C4-2B (cell line): Measurements from ENCODE around the gene KCNK3.

Experiments
- H3K27ac ChIP-seq: fragments of 450-650 bp; 2 replicates; pipeline ENCODE4 v1.5.1; 2017
- CTCF ChIP-seq: fragments of 450-650 bp; conservative IDR thresholded peaks from 2 replicates; pipeline ENCODE4 v1.5.1; 2017; ENCODE audit warnings: mild to moderate bottlenecking
- ZFX ChIP-seq: fragments of 450-650 bp; IDR thresholded peaks from 2 replicates; pipeline ENCODE4 v1.6.1; 2017

The KCNK3 gene

GRCh38 chr2:26721115-26722032 is 28.9 kb downstream of the KCNK3 start:
- H3K27ac ChIP-seq, result no peak overlapping the region; the same call in 1 of the 2 replicates
- TF ChIP-seq ZFX (no peak), CTCF (no peak)

GRCh38 chr2:26722328-26722727 is 29.8 kb downstream of the KCNK3 start:
- TF ChIP-seq ZFX, result no peak
- TF ChIP-seq CTCF, result no peak
- no peak overlapping the region for H3K27ac ChIP-seq

DNA sequence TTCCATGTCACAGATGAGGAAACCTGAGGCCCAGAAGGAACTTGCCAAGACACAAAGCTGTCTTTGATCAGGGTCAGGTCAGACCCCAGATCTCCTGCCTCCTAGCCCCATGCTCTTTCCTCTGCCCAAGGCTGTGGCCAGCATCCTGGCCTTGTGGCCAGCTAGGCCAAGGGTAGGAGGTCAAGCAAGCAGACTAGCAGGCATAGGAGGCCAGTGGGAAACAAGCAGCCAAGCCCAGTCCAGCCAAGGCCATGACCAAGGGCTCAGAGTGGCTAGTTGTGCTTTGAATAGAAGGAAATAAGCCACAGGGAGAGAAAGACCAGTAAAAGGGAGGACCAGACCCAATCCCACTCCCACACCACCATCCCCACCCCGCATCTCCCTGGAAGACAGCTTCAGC is 30.4 kb downstream of the KCNK3 start:
- TF ChIP-seq ZFX (no peak), CTCF (no peak)
- H3K27ac ChIP-seq, result no peak overlapping the region

DNA sequence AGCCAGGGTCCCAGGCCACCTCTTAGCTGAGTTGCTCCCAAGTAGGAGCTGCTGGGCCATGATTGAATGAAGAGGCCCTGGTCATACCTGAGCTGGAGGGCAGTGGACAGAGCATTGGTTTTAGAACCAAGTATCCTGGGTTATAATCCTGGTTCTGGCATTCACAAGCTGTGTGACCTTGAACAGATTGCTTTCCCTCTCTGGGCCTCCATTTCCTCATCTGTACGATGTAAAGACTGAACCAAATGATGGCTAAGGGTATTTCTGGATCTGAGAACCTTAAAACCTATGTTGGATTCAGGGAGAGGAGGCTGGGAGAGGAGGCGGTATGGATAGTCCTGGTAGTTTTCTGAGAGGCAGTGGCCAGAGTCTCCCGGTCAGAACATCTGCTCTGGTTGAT is 31.0 kb downstream of the KCNK3 start:
- H3K27ac ChIP-seq, result no peak overlapping the region
- TF ChIP-seq CTCF, result no peak
- TF ChIP-seq ZFX, result no peak

DNA sequence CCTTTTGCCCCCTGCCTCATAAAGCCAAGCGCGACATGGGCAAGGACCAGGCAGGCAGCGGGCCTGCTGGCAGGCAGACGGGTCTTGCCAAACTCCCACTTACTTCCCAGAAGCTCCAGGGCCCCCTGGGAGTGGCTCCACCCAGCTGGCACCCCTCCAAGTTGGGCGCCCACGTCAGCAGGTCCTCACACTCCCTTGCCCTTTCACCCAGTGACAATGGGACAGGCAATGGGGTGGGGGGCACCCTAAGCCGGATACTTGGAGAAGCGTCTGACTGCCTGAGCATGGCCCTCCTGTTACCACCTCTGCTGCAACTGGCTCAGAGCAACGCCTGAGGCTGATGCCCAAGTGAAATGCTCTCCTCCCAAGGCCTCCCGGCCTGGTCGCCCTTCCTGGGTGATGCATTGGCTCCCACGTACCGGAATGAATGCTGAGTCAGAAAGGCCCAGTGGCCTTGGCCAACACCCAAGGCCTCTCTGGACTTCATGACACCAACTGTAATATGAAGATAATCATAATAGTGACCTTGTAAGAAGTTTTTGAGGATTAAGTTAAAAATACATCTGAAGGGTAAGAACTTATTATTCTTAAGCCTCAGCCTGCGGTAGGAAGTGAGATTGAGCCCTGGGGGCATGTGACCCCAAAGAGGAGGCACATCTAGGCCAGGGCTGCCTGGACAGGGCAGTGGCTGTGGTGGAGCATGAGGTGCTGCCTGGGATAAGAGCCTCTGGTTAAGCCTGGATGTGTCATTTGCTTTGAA is 31.6 kb downstream of the KCNK3 start:
- no peak overlapping the region for H3K27ac ChIP-seq

DNA sequence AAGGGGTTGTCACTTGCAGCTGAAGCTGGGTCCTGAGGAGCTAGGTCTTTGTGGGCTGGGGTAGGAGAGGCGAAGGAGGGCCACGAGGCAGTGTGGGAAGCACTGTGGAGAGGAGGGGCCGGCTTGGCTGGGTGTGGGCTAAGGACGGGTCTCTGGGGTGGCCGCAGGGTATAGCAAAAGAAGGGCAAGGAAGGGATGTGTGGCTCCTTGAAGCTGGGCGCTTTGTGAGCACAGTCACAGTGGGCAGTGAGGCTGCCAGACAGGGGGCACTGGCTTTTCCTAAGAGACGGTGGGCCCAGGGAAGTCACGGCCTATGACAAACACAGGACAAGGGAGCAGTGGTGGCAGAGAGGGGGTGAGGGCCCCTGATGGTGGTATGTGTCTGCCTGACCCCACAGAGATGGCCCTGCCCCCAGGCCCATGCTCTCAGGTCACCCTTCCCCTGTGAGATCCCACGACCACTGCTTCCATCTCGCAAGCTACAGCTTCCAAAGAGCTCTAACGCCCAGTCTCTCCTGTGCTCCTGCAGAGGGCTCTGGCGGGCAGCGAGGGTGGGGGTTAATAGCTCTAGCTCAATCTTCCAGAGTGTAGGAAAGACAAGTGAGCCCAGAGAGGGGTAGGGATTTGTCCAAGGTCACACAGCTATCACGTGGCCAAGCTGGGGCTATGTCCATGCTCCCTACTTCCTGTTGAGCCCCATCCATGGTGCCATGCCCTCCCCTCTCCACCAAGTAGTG is 32.4 kb downstream of the KCNK3 start:
- H3K27ac ChIP-seq, result no peak overlapping the region
- no peak for TF ChIP-seq ZFX
- no peak for TF ChIP-seq CTCF

More for the DNA sequence above, 31.6 kb downstream of the KCNK3 start:
- TF ChIP-seq CTCF (no peak), ZFX (no peak)

GRCh38 chr2:26725521-26725820 is 32.9 kb downstream of the KCNK3 start:
- TF ChIP-seq CTCF (no peak), ZFX (no peak)
- no peak overlapping the region for H3K27ac ChIP-seq
